Fibroblast of lung (primary cell): ENCODE results near the gene HS3ST6.

Experiments used
- EZH2 ChIP-seq: IDR thresholded peaks from 2 replicates; pipeline ENCODE4 v1.5.1; 2012; ENCODE audit warnings: low read length, control low read depth, mild to moderate bottlenecking; ENCODE audit errors: missing control alignments
- TF ChIP-seq, protein P1 (sequence below), 2 donors: IDR thresholded peaks in 1 of 2; conservative IDR thresholded peaks in 1 of 2; 1 replicate in 1 of 2; 2 replicates in 1 of 2; pipeline ENCODE4 v1.5.1; 2011 to 2012; ENCODE audit warnings: low read length in 2 of 2, control low read depth in 1 of 2, inconsistent platforms in 1 of 2, low read depth in 1 of 2, mild to moderate bottlenecking in 1 of 2

DNA sequence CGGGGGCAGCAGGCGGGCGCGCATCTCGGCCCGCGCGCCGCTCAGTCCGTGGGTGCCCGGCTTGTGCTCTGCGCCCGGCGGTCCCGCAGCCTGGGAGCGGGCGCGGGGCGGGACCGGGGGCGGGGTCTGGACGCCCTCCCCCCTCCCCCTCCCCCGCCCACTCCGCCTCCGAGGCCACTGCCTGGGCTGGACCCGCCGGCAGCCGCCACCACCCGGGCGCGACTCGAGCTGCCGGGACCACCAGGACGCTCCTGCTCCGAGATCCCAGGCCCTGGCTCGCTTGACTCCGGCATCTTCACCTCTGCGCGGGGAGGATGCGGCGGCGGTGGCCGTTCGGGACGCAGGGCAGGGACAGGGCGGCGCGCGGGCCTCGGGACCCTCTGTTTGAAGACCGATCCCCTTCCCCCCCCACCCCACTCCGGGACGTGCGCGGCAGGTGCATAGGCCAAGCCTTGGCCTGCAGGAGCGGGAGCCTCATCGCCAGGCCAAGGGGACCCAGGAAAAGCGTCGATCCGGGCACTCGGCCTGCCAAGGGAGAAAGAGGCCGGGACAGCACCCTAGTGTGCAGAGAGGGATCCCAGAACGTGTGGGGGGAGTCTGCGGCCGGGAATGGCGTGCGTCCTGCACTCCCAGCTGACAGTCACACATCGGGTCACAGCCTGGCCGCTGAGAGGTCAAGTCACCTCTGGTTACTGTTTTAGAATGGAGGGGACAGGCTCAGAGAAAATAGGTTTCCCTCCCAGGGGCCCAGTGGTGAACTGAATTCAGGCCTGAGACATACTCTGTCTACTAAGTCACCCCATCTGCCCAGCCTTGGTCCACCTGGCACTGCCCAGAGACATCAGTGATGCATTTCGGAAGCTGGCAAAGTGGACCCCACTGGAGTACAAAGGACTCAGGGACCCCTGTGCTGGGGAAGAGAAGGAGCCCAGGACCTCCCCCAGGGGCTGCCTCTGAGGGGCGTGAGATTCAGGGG lies at the start of gene HS3ST6:
- TF ChIP-seq, protein P1, sequence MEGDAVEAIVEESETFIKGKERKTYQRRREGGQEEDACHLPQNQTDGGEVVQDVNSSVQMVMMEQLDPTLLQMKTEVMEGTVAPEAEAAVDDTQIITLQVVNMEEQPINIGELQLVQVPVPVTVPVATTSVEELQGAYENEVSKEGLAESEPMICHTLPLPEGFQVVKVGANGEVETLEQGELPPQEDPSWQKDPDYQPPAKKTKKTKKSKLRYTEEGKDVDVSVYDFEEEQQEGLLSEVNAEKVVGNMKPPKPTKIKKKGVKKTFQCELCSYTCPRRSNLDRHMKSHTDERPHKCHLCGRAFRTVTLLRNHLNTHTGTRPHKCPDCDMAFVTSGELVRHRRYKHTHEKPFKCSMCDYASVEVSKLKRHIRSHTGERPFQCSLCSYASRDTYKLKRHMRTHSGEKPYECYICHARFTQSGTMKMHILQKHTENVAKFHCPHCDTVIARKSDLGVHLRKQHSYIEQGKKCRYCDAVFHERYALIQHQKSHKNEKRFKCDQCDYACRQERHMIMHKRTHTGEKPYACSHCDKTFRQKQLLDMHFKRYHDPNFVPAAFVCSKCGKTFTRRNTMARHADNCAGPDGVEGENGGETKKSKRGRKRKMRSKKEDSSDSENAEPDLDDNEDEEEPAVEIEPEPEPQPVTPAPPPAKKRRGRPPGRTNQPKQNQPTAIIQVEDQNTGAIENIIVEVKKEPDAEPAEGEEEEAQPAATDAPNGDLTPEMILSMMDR (conservative IDR thresholded peaks at IDR 0.05 in 1 of 2, IDR thresholded peaks at IDR 0.05 in 1 of 2; ENCODE audit: low read depth in 1 of 2, low read length in 2 of 2) = no peak
- TF ChIP-seq EZH2 = peak; percentile 91
